Measurements from ENCODE around the gene D2HGDH. TPM values are rescaled to one million over a fixed set of nuclear protein-coding genes. Genes with fewer than 3 reads are reported as not detected.
A peak's percentile ranks its signal among the peaks of the same experiment; 100 is the strongest.

Gene D2HGDH
- total RNA-seq, 1 experiment from 2014 or later = 10.0 TPM

GRCh38 chr2:241777686-241778627 lies 43.5 kb downstream of the D2HGDH start:
- Histone ChIP-seq H3K14ac (ENCODE audit: insufficient read depth, low read length) (no peak overlapping the region), H3T11ph (ENCODE audit: low read length) (no peak overlapping the region), H4K91ac (ENCODE audit: insufficient read length, low read depth, low read length) (no peak overlapping the region), H2BK5ac (ENCODE audit: insufficient read length, low read length) (no peak overlapping the region), H4K5ac (ENCODE audit: insufficient read length, low read depth, low read length) (no peak overlapping the region), H3K18ac (ENCODE audit: insufficient read length, low read depth, low read length) (no peak overlapping the region), H3K56ac (ENCODE audit: insufficient read length, low read depth, low read length) (no peak overlapping the region), H3K79me1 (ENCODE audit: insufficient read depth, low read depth, low read length, poor library complexity, severe bottlenecking) (no peaks in the 10 kb centered on the region), H3K79me2 (ENCODE audit: insufficient read depth, low read length) (no peaks in the 10 kb centered on the region), H2BK12ac (ENCODE audit: insufficient read length, low read depth, low read length) (no peak overlapping the region), H2AFZ (ENCODE audit: low read length) (no peak overlapping the region), H2BK15ac (ENCODE audit: low read depth, low read length) (no peak overlapping the region), H3K27me3 (ENCODE audit: insufficient read depth, low read length) (no peaks in the 10 kb centered on the region), H3K27ac (ENCODE audit: insufficient read length, low read depth, low read length) (no peak overlapping the region), H3K9me3 (ENCODE audit: control insufficient read depth, low read depth, low read length) (no peaks in the 10 kb centered on the region), H3K4me2 (ENCODE audit: insufficient read depth, insufficient read length, low read length) (no peak overlapping the region), H3K23ac (ENCODE audit: insufficient read length, low read depth, low read length) (no peak overlapping the region), H3K23me2 (ENCODE audit: insufficient read length, low read depth, low read length, poor library complexity, severe bottlenecking) (peaks cover 3% of the 10 kb centered on the region), H2BK120ac (ENCODE audit: low read depth, low read length, poor library complexity, severe bottlenecking) (no peak overlapping the region), H2AK5ac (ENCODE audit: insufficient read length, low read length) (no peak overlapping the region), H4K8ac (replicated peaks; ENCODE audit: insufficient read length, low read depth, low read length) (no peak overlapping the region), H4K20me1 (ENCODE audit: control insufficient read depth, insufficient read depth, insufficient read length) (no peaks in the 10 kb centered on the region), H3K4me1 (ENCODE audit: insufficient read depth, low read length) (no peaks in the 10 kb centered on the region), H2BK20ac (ENCODE audit: low read depth, low read length, poor library complexity, severe bottlenecking) (no peak overlapping the region), H3K4ac (ENCODE audit: low read depth, low read length) (no peak overlapping the region), H3K9ac (ENCODE audit: extremely low read depth, insufficient read length, low read length) (no peak overlapping the region)
- Mint-ChIP-seq H3K27ac (peak overlapping the region in 1 of 3 experiments; percentile 73; a peak in 1 of 7 replicates), H3K9me3 (peaks cover 35 to 40% of the 10 kb centered on the region in 2 experiments), H3K27me3 (ENCODE audit: low read depth) (no peaks in the 10 kb centered on the region), H3K4me3 (no peak overlapping the region), H3K36me3 (ENCODE audit: insufficient read depth in 1 of 3, low read depth in 3 of 3) (peaks cover 4 to 20% (median 12%) of the 10 kb centered on the region in 3 experiments; a peak in 6 of 7 replicates), H3K4me1 (peaks cover 15 to 32% of the 10 kb centered on the region in 2 experiments)
- no CpG with 5 or more reads among the region's 21 CpGs for WGBS (ENCODE audit: extremely low coverage, insufficient read length, low lambda C conversion rate)
- DNase-seq = peak; percentile 31
- no peak for TF ChIP-seq CTCF (conservative IDR thresholded peaks at IDR 0.05)
